Liver (tissue), 3 donors: ENCODE data around the gene FUBP3.

Source experiments
- CTCF ChIP-seq: fragments of 150-350 bp; IDR thresholded peaks from 2 replicates; pipeline ENCODE4 v1.5.1; 2017; ENCODE audit warnings: improper control_type of control experiment, low read depth, low read length; ENCODE audit not compliant: missing input control
- HNF4G ChIP-seq: IDR thresholded peaks from 2 replicates; pipeline ENCODE4 v1.6.1; 2016; ENCODE audit warnings: antibody characterized with exemption
- JUND ChIP-seq, 2 donors: IDR thresholded peaks; 2 replicates each; pipeline ENCODE4 v1.6.1; 2016; ENCODE audit warnings: antibody characterized with exemption in 2 of 2
- MAX ChIP-seq: IDR thresholded peaks from 2 replicates; pipeline ENCODE4 v1.6.1; 2016; ENCODE audit warnings: antibody characterized with exemption
- RXRA ChIP-seq, 2 donors: IDR thresholded peaks; 2 replicates each; pipeline ENCODE4 v1.6.1; 2017 to 2018; ENCODE audit warnings: antibody characterized with exemption in 2 of 2, mild to moderate bottlenecking in 1 of 2
- SP1 ChIP-seq: IDR thresholded peaks from 2 replicates; pipeline ENCODE4 v1.6.1; 2018; ENCODE audit warnings: antibody characterized with exemption, mild to moderate bottlenecking
- TAF1 ChIP-seq: conservative IDR thresholded peaks from 2 replicates; pipeline ENCODE4 v1.6.1; 2016; ENCODE audit warnings: antibody characterized with exemption, mild to moderate bottlenecking
- donor health status: healthy.
- donor health status: healthy.

- TF ChIP-seq JUND (IDR thresholded peaks at IDR 0.05) = no peak
- no peak for TF ChIP-seq TAF1
- no peak for TF ChIP-seq RXRA (IDR thresholded peaks at IDR 0.05)
- no peak for TF ChIP-seq SP1
- no peak for TF ChIP-seq CTCF
- TF ChIP-seq MAX = no peak
- no peak for TF ChIP-seq HNF4G
Measured at GRCh38 chr9:130535818-130536521, 43.4 kb upstream of the FUBP3 start.
